ENCODE data around the gene NGRN.

The NGRN gene

GRCh38 chr15:90232196-90232595 lies 33.3 kb upstream of the NGRN start:
- Histone ChIP-seq H3K4me3 (peak overlapping the region in 1 of 2 donors; percentile 97), H3K27ac (peak overlapping the region; percentile 92 to 96), H3K27me3 (no peaks in the 10 kb centered on the region), H3K9me3 (no peaks in the 10 kb centered on the region), H3K36me3 (peaks cover 28 to 57% (median 43%) of the 10 kb centered on the region in 3 donors), H3K4me1 (peaks cover 0 to 41% (median 25%) of the 10 kb centered on the region in 4 donors)
- intact Hi-C loops (cut with DNase I; ENCODE audit: low total_unique reads), result no loop called here
- no peak for DNase-seq
- TF ChIP-seq, protein P1, sequence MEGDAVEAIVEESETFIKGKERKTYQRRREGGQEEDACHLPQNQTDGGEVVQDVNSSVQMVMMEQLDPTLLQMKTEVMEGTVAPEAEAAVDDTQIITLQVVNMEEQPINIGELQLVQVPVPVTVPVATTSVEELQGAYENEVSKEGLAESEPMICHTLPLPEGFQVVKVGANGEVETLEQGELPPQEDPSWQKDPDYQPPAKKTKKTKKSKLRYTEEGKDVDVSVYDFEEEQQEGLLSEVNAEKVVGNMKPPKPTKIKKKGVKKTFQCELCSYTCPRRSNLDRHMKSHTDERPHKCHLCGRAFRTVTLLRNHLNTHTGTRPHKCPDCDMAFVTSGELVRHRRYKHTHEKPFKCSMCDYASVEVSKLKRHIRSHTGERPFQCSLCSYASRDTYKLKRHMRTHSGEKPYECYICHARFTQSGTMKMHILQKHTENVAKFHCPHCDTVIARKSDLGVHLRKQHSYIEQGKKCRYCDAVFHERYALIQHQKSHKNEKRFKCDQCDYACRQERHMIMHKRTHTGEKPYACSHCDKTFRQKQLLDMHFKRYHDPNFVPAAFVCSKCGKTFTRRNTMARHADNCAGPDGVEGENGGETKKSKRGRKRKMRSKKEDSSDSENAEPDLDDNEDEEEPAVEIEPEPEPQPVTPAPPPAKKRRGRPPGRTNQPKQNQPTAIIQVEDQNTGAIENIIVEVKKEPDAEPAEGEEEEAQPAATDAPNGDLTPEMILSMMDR (IDR thresholded peaks at IDR 0.05), result no peak

DNA sequence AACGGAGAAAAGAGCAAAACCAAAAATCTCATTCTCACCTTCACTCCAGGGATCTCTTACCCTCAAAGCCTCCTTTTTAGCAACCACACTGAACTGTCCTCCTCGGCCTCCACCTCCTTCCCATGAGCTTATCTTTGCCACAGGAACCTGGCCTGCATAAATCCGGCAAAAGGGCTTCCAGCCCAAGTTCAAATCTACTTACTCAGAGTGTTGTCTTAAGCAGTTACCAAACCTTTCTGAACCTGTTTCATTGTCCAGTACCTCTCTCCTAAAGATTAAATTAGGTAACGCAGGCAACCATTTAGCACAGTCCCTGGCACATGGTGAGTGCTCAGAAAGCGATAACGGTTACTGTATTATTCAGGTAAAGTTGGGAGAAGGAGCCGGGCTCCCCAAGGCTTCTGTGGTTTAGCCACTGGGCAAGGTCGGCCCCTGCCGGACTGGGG lies 32.5 kb upstream of the NGRN start:
- intact Hi-C loops (cut with DNase I; ENCODE audit: low total_unique reads), result no loop called here
- peaks cover 0 to 41% (median 25%) of the 10 kb centered on the region in 4 donors for H3K4me1 ChIP-seq

GRCh38 chr15:90233387-90234095 lies 31.9 kb upstream of the NGRN start, which contains the start of gene CIB1:
Gene CIB1 (minus strand): TSS chr15:90233941. CDS start chr15:90233885, 56 bp downstream.
- H3K4me1 ChIP-seq, result peaks cover 0 to 41% (median 25%) of the 10 kb centered on the region in 4 donors
- DNase-seq, result peak; percentile 95 to 98
- intact Hi-C loops (cut with DNase I; ENCODE audit: low total_unique reads), result no loop called here
- TF ChIP-seq, protein P1 (IDR thresholded peaks at IDR 0.05), result peak; percentile 29 to 38
- H3K4me3 ChIP-seq, result peak within 1 kb of the TSS; percentile 80 to 97
- no peaks in the 10 kb centered on the region for H3K9me3 ChIP-seq
- H3K36me3 ChIP-seq, result peaks cover 15 to 57% (median 38%) of the 10 kb centered on the region in 3 donors
- H3K27ac ChIP-seq, result peak within 1 kb of the TSS; percentile 92 to 96
- no peaks in the 10 kb centered on the region for H3K27me3 ChIP-seq

More for the DNA sequence above, 32.5 kb upstream of the NGRN start:
- TF ChIP-seq, protein P1 (IDR thresholded peaks at IDR 0.05), result no peak
- no peaks in the 10 kb centered on the region for H3K9me3 ChIP-seq
- no peak for DNase-seq
- peaks cover 20 to 57% (median 43%) of the 10 kb centered on the region in 3 donors for H3K36me3 ChIP-seq
- no peaks in the 10 kb centered on the region for H3K27me3 ChIP-seq
- peak overlapping the region; percentile 80 to 97 for H3K4me3 ChIP-seq
- H3K27ac ChIP-seq, result peak overlapping the region; percentile 92 to 96

DNA sequence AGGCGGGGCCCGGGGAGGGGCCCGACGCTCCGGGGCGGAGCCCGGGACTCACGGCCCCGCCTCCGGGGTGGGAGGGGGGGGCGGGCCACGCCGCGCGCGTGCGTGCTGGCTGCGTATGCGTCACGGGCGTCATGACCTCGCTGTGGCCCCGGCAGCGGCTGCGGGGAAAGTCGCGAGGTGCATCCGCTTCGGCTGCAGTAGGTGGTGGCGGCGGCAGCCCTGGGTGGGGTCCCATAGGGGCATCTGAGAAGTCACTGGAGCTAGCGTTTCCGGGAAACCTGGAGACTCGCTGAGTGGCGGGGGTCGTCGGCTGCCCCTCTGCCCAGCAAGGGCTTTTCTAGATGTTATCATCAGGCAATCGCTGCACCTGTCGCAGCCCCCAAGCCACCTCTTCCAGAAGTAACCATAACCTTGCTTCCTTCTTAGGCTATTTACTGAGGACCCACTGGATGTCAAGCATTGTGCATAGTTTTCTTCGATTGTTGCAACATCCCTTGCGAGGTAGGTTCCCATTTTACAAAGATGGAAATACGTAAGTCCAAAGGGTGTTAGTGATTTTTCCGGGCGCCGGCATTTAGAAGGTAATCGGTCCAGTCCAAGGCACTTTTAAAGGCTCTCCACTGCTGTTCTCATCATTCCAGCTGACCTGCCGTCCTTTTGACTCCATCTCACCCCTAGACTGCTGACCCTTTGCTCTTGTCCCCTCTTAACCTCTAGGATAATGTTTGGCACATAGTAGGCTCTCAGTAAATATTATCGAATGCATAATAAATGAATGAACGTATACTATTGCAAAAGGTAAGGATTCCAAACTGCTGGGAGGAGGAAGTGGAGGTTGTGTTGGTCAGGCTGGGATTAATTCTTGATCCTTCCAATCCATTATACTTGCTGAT lies 31.1 kb upstream of the NGRN start, which contains the start of gene GDPGP1:
TSS of gene GDPGP1 (plus strand) at position 114 of the 893 bp plus-strand sequence. CDS start 6,700 bp downstream, outside the sequence.
- Histone ChIP-seq H3K27ac (peak within 1 kb of the TSS; percentile 92 to 96), H3K36me3 (peaks cover 10 to 57% (median 30%) of the 10 kb centered on the region in 3 donors), H3K4me3 (peak within 1 kb of the TSS; percentile 80 to 97), H3K9me3 (no peaks in the 10 kb centered on the region), H3K4me1 (peaks cover 0 to 41% (median 25%) of the 10 kb centered on the region in 4 donors), H3K27me3 (no peaks in the 10 kb centered on the region)
- intact Hi-C loops (cut with DNase I; ENCODE audit: low total_unique reads), result no loop called here
- no peak for DNase-seq
- TF ChIP-seq, protein P1 (IDR thresholded peaks at IDR 0.05), result no peak

DNA sequence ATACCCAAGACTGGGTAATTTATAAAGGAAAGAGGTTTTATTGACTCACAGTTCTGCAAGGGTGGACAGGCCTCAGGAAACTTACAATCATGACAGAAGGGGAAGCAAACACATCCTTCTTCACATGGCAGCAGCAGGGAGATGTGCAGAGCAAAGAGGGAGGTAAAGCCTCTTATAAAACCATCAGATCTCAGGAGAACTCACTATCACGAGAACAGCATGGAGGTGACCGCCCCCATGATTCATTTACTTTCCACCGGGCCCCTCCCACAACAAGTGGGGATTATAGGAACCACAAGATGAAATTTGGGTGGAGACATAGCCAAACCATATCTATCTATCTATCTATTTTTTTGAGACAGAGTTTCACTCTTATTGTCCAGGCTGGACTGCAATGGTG lies 26.1 kb upstream of the NGRN start:
- Histone ChIP-seq H3K36me3 (peaks cover 4 to 66% (median 20%) of the 10 kb centered on the region in 3 donors), H3K9me3 (no peaks in the 10 kb centered on the region), H3K4me3 (no peak overlapping the region), H3K27ac (no peak overlapping the region), H3K4me1 (peaks cover 0 to 7% (median 3%) of the 10 kb centered on the region in 4 donors), H3K27me3 (no peaks in the 10 kb centered on the region)
- TF ChIP-seq, protein P1 (IDR thresholded peaks at IDR 0.05), result no peak
- DNase-seq, result no peak
- intact Hi-C loops (cut with DNase I; ENCODE audit: low total_unique reads), result no loop called here
